T-cell (primary cell): ENCODE data around the gene ARHGEF2. TPM values are rescaled to one million over a fixed set of nuclear protein-coding genes. Genes with fewer than 3 reads are reported as not detected.

ENCODE experiments used
- ATAC-seq, 4 experiments: fragments of 200-7000 bp in 3 of 4; fragments of 150-1000 bp in 1 of 4; cut with Tn5 transposase; replicated peaks in 1 of 4; 1 replicate in 3 of 4; 2 replicates in 1 of 4; pipeline ENCODE4 v1.10.0; 2021; ENCODE audit warnings: moderate library complexity in 3 of 4, mild to moderate bottlenecking in 2 of 4, moderate number of reproducible peaks in 1 of 4
- CTCF ChIA-PET, 2 donors: fragments of 300-600 bp; sonication (Branson Sonifier 250); formaldehyde crosslinking; loops; one replicate each; lab custom pipeline; 2022; ENCODE audit warnings: antibody characterized with exemption in 2 of 2; lab: Charles Lee
- POLR2A ChIA-PET, 2 donors: fragments of 300-600 bp; sonication (Branson Sonifier 250); formaldehyde crosslinking; loops; one replicate each; lab custom pipeline; 2022; ENCODE audit warnings: antibody characterized with exemption in 2 of 2; lab: Charles Lee
- DNase-seq, 35 experiments: peaks; one replicate each; pipeline versions ENCODE4 v3.0.0 to v3.0.0-alpha.2; 2013 to 2023
- H3K27ac ChIP-seq: one replicate; pipeline ENCODE4 v1.5.1; 2013; ENCODE audit warnings: low read length
- H3K27me3 ChIP-seq, 2 experiments: replicated peaks in 1 of 2; 1 replicate in 1 of 2; 2 replicates in 1 of 2; pipeline versions ENCODE4 v1.6.1 to v1.7.0; 2013; ENCODE audit warnings: low read length in 1 of 2, mixed read lengths in 1 of 2; ENCODE audit not compliant: control insufficient read depth in 2 of 2, insufficient read depth in 2 of 2; ENCODE audit errors: extremely low read depth in 1 of 2
- H3K36me3 ChIP-seq, 2 donors: 1 replicate in 1 of 2; 2 replicates in 1 of 2; pipeline versions ENCODE4 v1.6.1 to v1.7.0; 2013; ENCODE audit warnings: low read length in 1 of 2; ENCODE audit not compliant: control insufficient read depth in 2 of 2, insufficient read depth in 1 of 2; ENCODE audit errors: extremely low read depth in 1 of 2
- H3K4me1 ChIP-seq, 2 experiments: 1 replicate in 1 of 2; 2 replicates in 1 of 2; pipeline versions ENCODE4 v1.6.1 to v1.7.0; 2013; ENCODE audit warnings: low read length in 2 of 2, mixed read lengths in 1 of 2; ENCODE audit not compliant: insufficient read depth in 2 of 2, control insufficient read depth in 1 of 2; ENCODE audit errors: extremely low read depth in 1 of 2
- H3K4me3 ChIP-seq, 2 donors: 1 replicate in 1 of 2; 2 replicates in 1 of 2; pipeline versions ENCODE4 v1.5.1 to v1.7.0; 2013; ENCODE audit warnings: mild to moderate bottlenecking in 2 of 2, low read length in 1 of 2, moderate library complexity in 1 of 2; ENCODE audit not compliant: control insufficient read depth in 1 of 2; ENCODE audit errors: extremely low read depth in 1 of 2
- H3K9me3 ChIP-seq: 2 replicates; pipeline ENCODE4 v1.7.0; 2013
- H3K27ac Mint-ChIP-seq, 2 donors: one replicate each; pipeline ENCODE4 v1.8.0; 2020 to 2021; ENCODE audit warnings: mild to moderate bottlenecking in 2 of 2, mixed read lengths in 2 of 2
- H3K27me3 Mint-ChIP-seq, 2 donors: one replicate each; pipeline ENCODE4 v1.8.0; 2021 to 2022; ENCODE audit warnings: mixed read lengths in 2 of 2
- H3K36me3 Mint-ChIP-seq: one replicate; pipeline ENCODE4 v1.8.0; 2021; ENCODE audit warnings: mixed read lengths
- H3K4me1 Mint-ChIP-seq, 3 donors: one replicate each; pipeline ENCODE4 v1.8.0; 2020 to 2022; ENCODE audit warnings: mixed read lengths in 3 of 3, mild to moderate bottlenecking in 1 of 3
- H3K4me3 Mint-ChIP-seq, 3 donors: one replicate each; pipeline ENCODE4 v1.8.0; 2020 to 2022; ENCODE audit warnings: mild to moderate bottlenecking in 3 of 3, mixed read lengths in 3 of 3, moderate library complexity in 3 of 3
- H3K9me3 Mint-ChIP-seq, 3 donors: one replicate each; pipeline ENCODE4 v1.8.0; 2020 to 2022; ENCODE audit warnings: mixed read lengths in 3 of 3
- WGBS: methylation state at CpG from one replicate; pipeline ENCODE4 v1.1.5; 2013; ENCODE audit warnings: missing lambda C conversion rate; ENCODE audit not compliant: insufficient coverage; 5-methylcytosine and 5-hydroxymethylcytosine counted together
- total RNA-seq, 35 experiments: library from RNA in 6 of 35; stranded (reverse) in 6 of 35; fragments of 120-200 nt in 1 of 35; gene quantifications; one replicate each; pipeline versions ENCODE4 v1.2.1 to v1.2.4 and lab custom pipeline; 2013 to 2026

ARHGEF2 gene
- total RNA-seq, 5 donors from 2014 or later (not counting 1 experiment from before 2014, with no cell fraction given) = 110 to 174 (median 167) TPM

DNA sequence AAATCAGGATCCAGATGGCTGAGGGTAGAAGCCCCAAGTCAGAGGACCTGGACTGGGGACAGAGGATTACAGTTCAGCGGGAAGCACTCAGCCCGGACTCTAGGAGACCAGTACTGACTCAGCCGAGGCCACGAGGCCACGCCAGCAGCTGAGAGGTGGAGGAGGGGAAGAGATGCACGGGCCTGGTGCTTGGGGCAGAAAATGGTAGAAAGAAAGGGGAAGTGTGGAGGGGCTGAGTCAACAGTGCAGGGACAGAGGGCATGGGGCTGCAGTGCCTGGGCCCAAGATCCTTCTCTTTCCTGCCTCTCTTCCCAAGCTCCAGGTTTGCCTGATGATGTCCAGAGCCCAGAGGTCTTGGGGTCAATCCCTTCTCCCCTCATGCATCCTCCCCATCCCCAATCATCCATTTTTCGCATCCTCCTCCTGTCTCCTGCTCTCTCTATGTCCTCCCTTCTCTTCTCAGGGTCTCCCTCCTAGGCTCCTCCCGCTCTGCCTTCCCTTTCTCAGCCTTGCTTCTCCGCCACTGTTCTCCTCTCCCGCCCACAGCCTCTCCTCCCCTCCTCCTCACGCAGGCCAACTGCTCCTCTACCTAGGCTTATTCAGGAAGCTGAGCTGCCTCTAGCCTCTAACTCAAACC, 7.7 kb downstream of the ARHGEF2 start:
- Mint-ChIP-seq H3K27me3 (no peaks in the 10 kb centered on the region), H3K27ac (peak overlapping the region; percentile 95), H3K9me3 (no peaks in the 10 kb centered on the region), H3K4me3 (peak overlapping the region; percentile 29 to 85 (median 34)), H3K36me3 (peaks cover 36% of the 10 kb centered on the region), H3K4me1 (peaks cover 96 to 98% (median 96%) of the 10 kb centered on the region in 3 donors)
- H3K27ac ChIP-seq = peak overlapping the region; percentile 42
- CTCF ChIA-PET = interaction anchor here in 1 of 2 donors (1.1 kb wide), 1 partner anchor 8 kb away, joined by 7 read pairs; the partner anchor contains the start of gene ARHGEF2
- H3K4me1 ChIP-seq = peaks cover 65 to 96% of the 10 kb centered on the region in 2 experiments
- ATAC-seq (peak in 3 of 4 experiments; percentile 31 to 40 (median 31)), DNase-seq (peak in 2 of 35 experiments; percentile 25 to 53)
- H3K36me3 ChIP-seq = peaks cover 15 to 62% of the 10 kb centered on the region in 2 donors
- H3K4me3 ChIP-seq = no peak overlapping the region
- no peaks in the 10 kb centered on the region for H3K9me3 ChIP-seq
- 24% methylated on average over 11 of the region's 11 CpGs for WGBS
- POLR2A ChIA-PET = interaction anchor here in 1 of 2 donors (0.6 kb wide), 1 partner anchor 711 kb away, joined by 5 read pairs; no protein-coding TSS in a partner anchor
- H3K27me3 ChIP-seq = no peaks in the 10 kb centered on the region

DNA sequence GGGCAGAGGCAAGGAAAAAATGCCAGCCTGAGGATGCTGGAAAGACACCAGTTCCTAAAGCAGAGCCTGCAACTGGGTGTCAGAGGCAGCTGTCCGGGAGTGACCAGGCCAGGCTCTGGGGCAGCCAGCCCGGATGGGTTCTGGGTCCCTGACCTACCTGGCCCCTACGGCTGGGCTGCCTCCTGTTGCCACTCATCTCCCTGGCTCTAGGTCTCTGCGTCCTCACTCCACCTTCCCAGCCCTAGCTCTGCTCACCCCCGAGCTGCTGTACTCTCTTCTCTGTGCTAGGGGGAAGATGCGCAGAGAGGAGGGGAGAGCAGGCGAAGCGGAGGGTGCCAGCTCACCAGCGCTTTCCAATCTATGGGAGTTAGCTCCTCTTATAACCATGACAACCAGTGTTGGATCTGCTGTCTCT, 9.0 kb downstream of the ARHGEF2 start:
- H3K4me3 ChIP-seq = no peak overlapping the region
- peaks cover 39% of the 10 kb centered on the region for H3K36me3 Mint-ChIP-seq
- peak in 1 of 4 experiments; percentile 34 for ATAC-seq

DNA sequence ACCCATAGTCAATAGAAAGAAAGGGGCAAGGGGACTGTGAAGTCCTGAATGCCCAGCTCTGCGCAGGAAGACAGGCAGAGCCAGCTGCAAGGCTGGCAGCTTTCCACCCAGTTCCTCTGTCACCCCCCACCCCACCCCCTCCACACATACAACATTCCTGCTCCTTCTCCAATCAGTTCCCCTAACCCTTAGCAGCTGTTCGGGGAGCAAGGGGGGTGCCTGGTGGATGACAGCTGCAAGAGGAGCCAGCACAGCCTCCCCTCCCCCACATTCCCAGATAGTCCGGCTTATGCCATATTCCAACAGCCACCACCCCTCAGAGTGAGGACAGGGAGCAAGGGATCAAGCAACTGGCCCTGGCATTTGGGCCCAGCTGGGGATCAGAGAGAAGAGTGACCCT, 9.7 kb downstream of the ARHGEF2 start:
- no CpG with 5 or more reads among the region's 3 CpGs for WGBS
- no peaks in the 10 kb centered on the region for H3K27me3 Mint-ChIP-seq
- Histone ChIP-seq H3K9me3 (no peaks in the 10 kb centered on the region), H3K27ac (peak overlapping the region; percentile 40), H3K4me3 (peak overlapping the region in 1 of 2 donors; percentile 38), H3K4me1 (peaks cover 54 to 77% of the 10 kb centered on the region in 2 experiments), H3K27me3 (no peaks in the 10 kb centered on the region), H3K36me3 (peaks cover 16 to 74% of the 10 kb centered on the region in 2 donors)
- ATAC-seq (no peak), DNase-seq (no peak)
- peaks cover 77 to 80% (median 78%) of the 10 kb centered on the region in 3 donors for H3K4me1 Mint-ChIP-seq
- CTCF ChIA-PET = interaction anchor here in 1 of 2 donors (0.6 to 1.3 kb wide), 2 partner anchors 21 to 48 kb away, joined by 3 to 4 read pairs; no protein-coding TSS in a partner anchor
- H3K27ac Mint-ChIP-seq = peak overlapping the region; percentile 95
- no peaks in the 10 kb centered on the region for H3K9me3 Mint-ChIP-seq
- POLR2A ChIA-PET = interaction anchor here (0.6 to 1.2 kb wide), 4 partner anchors 10 to 36 kb away, joined by 3 to 6 read pairs (median 4); partner anchors contain the start of gene ARHGEF2 (in 1 of the 2)
- peaks cover 41% of the 10 kb centered on the region for H3K36me3 Mint-ChIP-seq
- H3K4me3 Mint-ChIP-seq = peak overlapping the region in 2 of 3 donors; percentile 57 to 85

More for the DNA sequence above, 9.0 kb downstream of the ARHGEF2 start:
- Mint-ChIP-seq H3K27ac (peak overlapping the region; percentile 95), H3K4me1 (peaks cover 83 to 85% (median 84%) of the 10 kb centered on the region in 3 donors), H3K9me3 (no peaks in the 10 kb centered on the region), H3K27me3 (no peaks in the 10 kb centered on the region), H3K4me3 (peak overlapping the region; percentile 25 to 85 (median 28))
- Histone ChIP-seq H3K9me3 (no peaks in the 10 kb centered on the region), H3K4me1 (peaks cover 59 to 84% of the 10 kb centered on the region in 2 experiments), H3K27ac (peak overlapping the region; percentile 37), H3K27me3 (no peaks in the 10 kb centered on the region), H3K36me3 (peaks cover 18 to 74% of the 10 kb centered on the region in 2 donors)
- 91% methylated on average over 2 of the region's 9 CpGs for WGBS
- no peak for DNase-seq
- ChIA-PET CTCF (interaction anchor here in 1 of 2 donors (1.1 kb wide), 1 partner anchor 9 kb away, joined by 7 read pairs; the partner anchor contains the start of gene ARHGEF2), POLR2A (interaction anchor here in 1 of 2 donors (0.9 kb wide), 1 partner anchor 9 kb away, joined by 3 read pairs; the partner anchor contains the start of gene ARHGEF2)

DNA sequence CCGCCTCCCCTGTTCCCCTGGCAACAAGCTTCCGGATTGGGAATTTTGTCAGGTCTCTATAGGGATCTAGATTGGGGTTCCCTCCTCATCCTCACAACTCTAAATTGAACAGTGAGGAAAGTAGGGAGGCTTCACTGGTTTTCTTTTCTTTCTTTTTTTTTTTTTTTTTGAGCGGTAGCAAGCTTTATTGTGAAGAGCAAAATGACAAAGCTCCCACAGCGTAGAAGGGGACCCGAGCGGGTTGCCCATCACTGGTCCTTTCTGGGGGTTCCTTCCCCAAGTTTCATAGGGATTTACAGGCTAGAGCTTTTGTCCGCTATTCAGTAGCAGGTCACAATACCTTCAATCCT, 10.3 kb downstream of the ARHGEF2 start:
- Mint-ChIP-seq H3K9me3 (no peaks in the 10 kb centered on the region), H3K27ac (peak overlapping the region; percentile 95), H3K4me1 (peaks cover 71 to 74% (median 72%) of the 10 kb centered on the region in 3 donors), H3K36me3 (peaks cover 41% of the 10 kb centered on the region), H3K27me3 (no peaks in the 10 kb centered on the region), H3K4me3 (peak overlapping the region; percentile 57 to 85 (median 59))
- DNase-seq (no peak), ATAC-seq (no peak)
- Histone ChIP-seq H3K9me3 (no peaks in the 10 kb centered on the region), H3K27ac (peak overlapping the region; percentile 40), H3K36me3 (peaks cover 16 to 75% of the 10 kb centered on the region in 2 donors), H3K4me1 (peaks cover 51 to 70% of the 10 kb centered on the region in 2 experiments), H3K27me3 (no peaks in the 10 kb centered on the region), H3K4me3 (peak overlapping the region; percentile 3 to 38)
- CTCF ChIA-PET = interaction anchor here in 1 of 2 donors (0.6 to 1.5 kb wide), 5 partner anchors 10 to 164 kb away, joined by 3 to 5 read pairs (median 3); partner anchors contain the start of gene ARHGEF2
- POLR2A ChIA-PET = interaction anchor here (0.6 to 1.2 kb wide), 4 partner anchors 10 to 1011 kb away, joined by 3 to 6 read pairs (median 4); partner anchors contain the start of gene ARHGEF2 (in 1 of the 2)
- no CpG with 5 or more reads among the region's 7 CpGs for WGBS

DNA sequence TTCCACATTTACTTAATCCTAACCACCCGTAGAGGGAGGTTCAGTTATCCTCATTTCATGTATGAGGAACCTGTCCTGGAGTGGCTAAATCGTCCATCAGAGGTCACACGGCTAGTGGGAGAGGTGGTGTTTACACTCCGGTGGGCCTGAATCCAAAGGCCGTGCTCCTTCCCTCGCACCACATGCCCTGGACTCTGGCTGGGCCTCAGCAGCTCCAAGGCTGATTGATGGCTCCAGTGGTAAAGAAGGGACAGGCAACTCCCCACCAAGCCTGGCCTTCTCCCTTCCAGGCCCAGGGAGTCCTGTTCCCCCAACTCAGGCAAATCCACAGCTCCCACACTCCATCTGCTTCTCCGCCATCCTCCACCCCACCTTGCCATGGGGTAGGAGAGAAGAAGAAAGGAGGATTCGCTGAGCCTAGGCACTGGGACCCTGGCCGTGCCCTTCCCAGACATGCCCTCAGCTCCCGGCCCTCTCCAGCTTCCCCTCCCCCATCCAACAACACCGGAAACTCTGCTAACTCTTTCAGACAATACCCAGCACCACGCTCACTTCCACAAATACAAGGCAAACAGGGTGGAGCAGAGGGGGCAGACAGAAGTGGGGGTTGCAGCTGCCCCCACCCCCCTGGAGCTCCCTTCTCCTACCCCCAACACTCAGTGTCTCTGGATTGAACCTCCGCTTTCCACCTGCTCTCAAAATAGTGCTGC, 10.9 kb downstream of the ARHGEF2 start:
- ATAC-seq = peak; percentile 42 to 73 (median 60)

More for the DNA sequence above, 10.9 kb downstream of the ARHGEF2 start:
- Histone ChIP-seq H3K36me3 (peaks cover 18 to 76% of the 10 kb centered on the region in 2 donors), H3K27me3 (no peaks in the 10 kb centered on the region), H3K4me1 (peaks cover 47 to 70% of the 10 kb centered on the region in 2 experiments), H3K9me3 (no peaks in the 10 kb centered on the region), H3K4me3 (peak overlapping the region; percentile 3 to 15), H3K27ac (peak overlapping the region; percentile 40)
- WGBS = 85% methylated on average over 4 of the region's 13 CpGs
- Mint-ChIP-seq H3K27ac (peak overlapping the region; percentile 95), H3K27me3 (no peaks in the 10 kb centered on the region), H3K4me3 (peak overlapping the region; percentile 57 to 85 (median 59)), H3K9me3 (no peaks in the 10 kb centered on the region), H3K36me3 (peaks cover 46% of the 10 kb centered on the region), H3K4me1 (peaks cover 66 to 73% (median 68%) of the 10 kb centered on the region in 3 donors)
- DNase-seq = peak in 16 of 35 experiments; percentile 24 to 56 (median 40)
- ChIA-PET CTCF (interaction anchor here in 1 of 2 donors (0.6 to 1.5 kb wide), 5 partner anchors 11 to 164 kb away, joined by 3 to 5 read pairs (median 3); partner anchors contain the start of gene ARHGEF2), POLR2A (interaction anchor here (0.6 to 1.2 kb wide), 2 partner anchors 14 to 1011 kb away, joined by 3 to 4 read pairs; no protein-coding TSS in a partner anchor)
